ENCODE results near the gene COX5A.

The COX5A gene

DNA sequence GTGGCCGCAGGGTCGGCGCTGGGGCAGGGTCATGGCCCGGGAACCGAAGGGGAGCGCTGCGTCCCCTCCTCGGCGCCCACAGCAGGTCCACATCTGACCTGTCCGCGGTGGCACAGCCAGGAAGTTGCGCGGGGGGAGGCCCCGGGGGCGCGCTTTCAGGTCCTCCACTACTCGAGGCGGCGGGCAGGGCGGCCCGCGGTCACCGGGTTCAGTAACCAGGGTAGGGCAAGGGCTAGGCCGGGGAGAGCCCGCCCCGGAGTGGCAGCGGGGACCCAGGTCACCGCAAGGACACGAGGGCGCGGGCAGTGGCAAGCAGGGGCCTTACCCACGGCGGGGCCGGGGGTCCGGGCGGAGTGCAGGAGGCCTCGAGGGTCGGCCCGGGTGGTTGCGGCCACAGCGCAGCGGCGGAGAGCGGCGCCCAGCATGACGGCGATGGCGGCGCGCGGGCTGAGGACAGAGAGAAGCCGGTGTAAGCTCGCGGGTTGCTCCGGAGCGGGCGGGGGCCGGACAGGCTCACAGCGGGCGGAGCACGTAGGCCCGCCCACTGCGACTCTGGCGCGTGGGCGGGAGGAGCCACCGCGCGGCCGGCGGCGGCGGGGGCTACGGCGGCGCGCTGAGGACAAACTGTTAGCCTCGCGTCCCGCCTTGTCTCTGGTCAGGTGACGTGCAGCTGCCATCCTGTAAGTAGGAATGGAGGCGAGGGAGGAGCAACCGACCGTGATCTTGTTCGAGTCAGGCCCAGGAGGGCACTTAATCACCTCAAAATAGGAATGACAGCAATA lies at the start of gene COX5A:
TSS of gene COX5A (minus strand) at position 484 of the 782 bp plus-strand sequence. CDS start at position 425, 59 bp downstream.
- Histone ChIP-seq H3K4me1 (ENCODE audit: control insufficient read depth in 1 of 2, insufficient read depth in 1 of 2, low read depth in 1 of 2, low read length in 1 of 2) (peaks cover 12 to 14% of the 10 kb centered on the region in 2 experiments), H3K9me3 (no peaks in the 10 kb centered on the region), H3K36me3 (no peaks in the 10 kb centered on the region), H3K27me3 (no peaks in the 10 kb centered on the region), H3K27ac (peak within 1 kb of the TSS; percentile 95), H3K4me3 (ENCODE audit: low read depth in 1 of 2, low read length in 1 of 2) (peak within 1 kb of the TSS; percentile 82 to 99)
- TF ChIP-seq, protein P1, sequence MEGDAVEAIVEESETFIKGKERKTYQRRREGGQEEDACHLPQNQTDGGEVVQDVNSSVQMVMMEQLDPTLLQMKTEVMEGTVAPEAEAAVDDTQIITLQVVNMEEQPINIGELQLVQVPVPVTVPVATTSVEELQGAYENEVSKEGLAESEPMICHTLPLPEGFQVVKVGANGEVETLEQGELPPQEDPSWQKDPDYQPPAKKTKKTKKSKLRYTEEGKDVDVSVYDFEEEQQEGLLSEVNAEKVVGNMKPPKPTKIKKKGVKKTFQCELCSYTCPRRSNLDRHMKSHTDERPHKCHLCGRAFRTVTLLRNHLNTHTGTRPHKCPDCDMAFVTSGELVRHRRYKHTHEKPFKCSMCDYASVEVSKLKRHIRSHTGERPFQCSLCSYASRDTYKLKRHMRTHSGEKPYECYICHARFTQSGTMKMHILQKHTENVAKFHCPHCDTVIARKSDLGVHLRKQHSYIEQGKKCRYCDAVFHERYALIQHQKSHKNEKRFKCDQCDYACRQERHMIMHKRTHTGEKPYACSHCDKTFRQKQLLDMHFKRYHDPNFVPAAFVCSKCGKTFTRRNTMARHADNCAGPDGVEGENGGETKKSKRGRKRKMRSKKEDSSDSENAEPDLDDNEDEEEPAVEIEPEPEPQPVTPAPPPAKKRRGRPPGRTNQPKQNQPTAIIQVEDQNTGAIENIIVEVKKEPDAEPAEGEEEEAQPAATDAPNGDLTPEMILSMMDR (IDR thresholded peaks at IDR 0.05), result peak; percentile 34

DNA sequence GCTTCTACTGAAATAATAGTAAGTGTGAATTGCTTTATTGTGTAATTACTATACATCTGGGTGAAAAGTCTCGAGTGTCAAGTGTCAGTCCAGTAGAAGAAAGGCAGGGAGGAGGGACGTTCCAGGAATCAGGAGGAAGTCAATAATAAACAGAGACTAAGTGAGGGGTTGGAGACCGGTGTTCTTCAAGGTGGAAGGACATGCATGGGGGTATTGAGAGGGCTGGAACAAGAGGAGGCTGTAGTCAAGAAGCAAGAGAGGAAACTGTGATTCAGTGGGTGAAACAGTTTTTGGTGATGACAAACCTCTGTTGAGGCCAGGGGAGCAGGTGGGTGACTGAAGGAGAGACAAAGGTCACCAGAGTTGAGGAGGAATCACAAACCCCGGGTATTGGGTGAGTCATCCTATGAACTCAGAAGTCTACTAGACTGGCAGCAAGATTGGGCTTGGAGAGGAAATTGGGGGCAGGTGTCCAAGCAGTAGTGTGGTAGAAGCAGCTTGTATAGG lies 45.9 kb upstream of the COX5A start:
- no peak overlapping the region for H3K4me3 ChIP-seq (ENCODE audit: low read depth in 1 of 2, low read length in 1 of 2)
- no peaks in the 10 kb centered on the region for H3K4me1 ChIP-seq (ENCODE audit: control insufficient read depth in 1 of 2, insufficient read depth in 1 of 2, low read depth in 1 of 2, low read length in 1 of 2)
- no peak overlapping the region for H3K27ac ChIP-seq
- H3K36me3 ChIP-seq, result no peaks in the 10 kb centered on the region
- TF ChIP-seq, protein P1 (IDR thresholded peaks at IDR 0.05), result no peak
- peaks cover 55% of the 10 kb centered on the region for H3K27me3 ChIP-seq
- H3K9me3 ChIP-seq, result no peaks in the 10 kb centered on the region

- no peaks in the 10 kb centered on the region for H3K9me3 ChIP-seq
Measured at GRCh38 chr15:74982183-74982582, 44.3 kb upstream of the COX5A start.

DNA sequence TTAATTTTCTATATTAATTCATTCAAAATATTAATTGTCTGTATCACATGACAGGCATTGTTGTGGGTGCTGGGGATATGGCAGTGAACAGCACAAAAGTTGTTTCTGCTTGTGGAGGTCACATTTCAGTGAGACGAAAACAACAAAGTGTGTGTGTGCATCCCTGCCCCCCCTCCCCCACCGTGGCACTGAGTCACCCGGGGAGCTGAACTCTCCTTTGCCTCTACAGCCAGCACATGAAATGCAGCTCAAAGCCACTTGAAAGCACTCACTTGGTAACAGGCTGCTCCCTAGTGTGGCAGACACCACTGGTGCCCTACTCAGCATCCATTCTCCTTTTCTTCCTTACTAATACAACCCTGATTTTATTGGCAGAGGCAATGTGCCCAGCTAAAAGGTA lies 40.6 kb upstream of the COX5A start:
- TF ChIP-seq, protein P1 (IDR thresholded peaks at IDR 0.05), result no peak
- Histone ChIP-seq H3K4me1 (ENCODE audit: control insufficient read depth in 1 of 2, insufficient read depth in 1 of 2, low read depth in 1 of 2, low read length in 1 of 2) (no peaks in the 10 kb centered on the region), H3K27ac (no peak overlapping the region), H3K9me3 (no peaks in the 10 kb centered on the region), H3K27me3 (peaks cover 27% of the 10 kb centered on the region), H3K4me3 (ENCODE audit: low read depth in 1 of 2, low read length in 1 of 2) (no peak overlapping the region), H3K36me3 (no peaks in the 10 kb centered on the region)

More at GRCh38 chr15:74982183-74982582, 44.3 kb upstream of the COX5A start:
- Histone ChIP-seq H3K4me3 (ENCODE audit: low read depth in 1 of 2, low read length in 1 of 2) (no peak overlapping the region), H3K36me3 (no peaks in the 10 kb centered on the region), H3K4me1 (ENCODE audit: control insufficient read depth in 1 of 2, insufficient read depth in 1 of 2, low read depth in 1 of 2, low read length in 1 of 2) (no peaks in the 10 kb centered on the region), H3K27ac (no peak overlapping the region), H3K27me3 (peaks cover 51% of the 10 kb centered on the region)
- TF ChIP-seq, protein P1 (IDR thresholded peaks at IDR 0.05), result no peak

DNA sequence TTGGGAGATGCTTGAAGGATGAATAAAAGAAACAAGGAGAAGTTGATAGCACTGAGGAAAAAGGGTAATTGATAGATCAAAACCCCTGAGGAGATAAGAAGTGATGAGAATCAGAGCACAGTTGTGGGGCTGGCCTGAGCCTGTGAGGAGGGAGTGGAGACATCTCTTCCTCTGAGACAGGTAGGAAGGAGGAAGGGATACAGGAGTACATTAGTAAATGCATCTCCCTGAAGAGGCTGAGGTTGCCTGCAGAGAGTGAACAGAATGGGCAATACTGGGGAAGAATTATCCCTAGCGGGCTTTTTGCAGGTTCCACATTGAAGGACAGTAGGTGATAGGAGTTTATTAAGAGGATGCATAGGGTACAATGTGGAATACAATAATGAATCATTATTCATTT lies 40.2 kb upstream of the COX5A start:
- Histone ChIP-seq H3K4me1 (ENCODE audit: control insufficient read depth in 1 of 2, insufficient read depth in 1 of 2, low read depth in 1 of 2, low read length in 1 of 2) (no peaks in the 10 kb centered on the region), H3K4me3 (ENCODE audit: low read depth in 1 of 2, low read length in 1 of 2) (no peak overlapping the region), H3K9me3 (no peaks in the 10 kb centered on the region), H3K36me3 (no peaks in the 10 kb centered on the region), H3K27me3 (peaks cover 28% of the 10 kb centered on the region), H3K27ac (no peak overlapping the region)
- TF ChIP-seq, protein P1 (IDR thresholded peaks at IDR 0.05), result no peak

Measured in neutrophil (primary cell).